Measurements from ENCODE around the gene CDRT4.

The CDRT4 gene

DNA sequence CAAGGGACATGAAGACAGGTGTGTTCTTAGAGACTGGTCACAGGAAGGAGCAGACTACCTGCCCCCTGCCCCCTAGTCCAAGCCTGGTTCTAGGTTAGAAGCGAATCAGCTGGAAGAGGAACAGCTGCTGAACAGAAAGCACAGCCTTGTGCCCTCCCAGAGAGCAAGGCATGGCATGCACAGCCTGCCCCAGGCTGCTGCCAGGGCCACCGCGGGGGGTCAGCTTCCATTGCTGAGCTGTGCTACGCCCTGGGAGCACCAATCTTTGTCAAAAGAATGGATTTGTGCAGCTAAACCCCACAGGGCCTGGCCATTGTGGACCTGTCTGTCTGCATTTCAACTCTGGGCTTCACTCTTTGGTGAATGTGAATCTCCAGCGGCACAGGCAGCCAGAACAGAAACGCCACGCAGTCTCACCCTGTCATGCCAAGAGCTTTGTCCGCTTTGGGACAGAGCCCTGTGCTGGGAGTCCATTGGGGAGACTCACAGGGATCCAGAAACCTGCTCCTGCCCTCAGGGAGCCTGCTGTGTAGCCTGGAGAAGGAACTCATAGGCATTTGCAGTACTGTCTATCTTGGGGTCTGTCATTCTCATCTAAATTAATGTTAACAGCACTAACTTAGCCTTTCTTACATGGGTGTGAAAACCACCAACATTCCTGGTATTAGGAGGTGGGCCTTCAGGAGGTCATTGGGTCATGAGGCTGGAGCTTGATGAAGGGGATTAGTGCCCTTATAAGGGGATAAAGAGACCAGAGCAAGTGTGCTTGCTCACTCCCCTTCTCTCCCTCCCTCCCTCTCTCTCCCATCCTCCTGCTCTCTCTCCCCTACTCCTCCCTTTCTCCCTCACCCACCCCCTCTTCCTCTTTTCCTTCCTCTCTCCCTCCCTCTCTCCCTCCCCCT is 25.6 kb upstream of the CDRT4 start:
- no peak for DNase-seq

DNA sequence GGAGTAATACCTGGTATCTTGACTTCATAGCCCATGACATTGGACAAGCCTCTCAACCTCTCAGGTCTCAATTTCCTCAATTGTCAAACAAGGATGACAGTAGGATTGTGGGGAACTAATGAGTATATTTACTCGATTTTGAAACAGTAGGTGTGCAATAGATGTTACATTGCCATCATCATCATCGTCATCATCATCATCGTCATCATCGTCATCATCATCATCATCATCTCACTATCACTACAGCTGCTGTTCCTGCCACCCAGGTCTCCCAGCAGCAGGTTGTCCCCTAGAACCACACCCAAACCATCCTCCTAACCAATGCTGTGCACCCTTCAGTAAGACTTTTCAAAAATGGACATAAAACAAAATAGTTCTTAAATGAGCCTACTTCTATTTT is 24.8 kb upstream of the CDRT4 start:
- no peak for DNase-seq

DNA sequence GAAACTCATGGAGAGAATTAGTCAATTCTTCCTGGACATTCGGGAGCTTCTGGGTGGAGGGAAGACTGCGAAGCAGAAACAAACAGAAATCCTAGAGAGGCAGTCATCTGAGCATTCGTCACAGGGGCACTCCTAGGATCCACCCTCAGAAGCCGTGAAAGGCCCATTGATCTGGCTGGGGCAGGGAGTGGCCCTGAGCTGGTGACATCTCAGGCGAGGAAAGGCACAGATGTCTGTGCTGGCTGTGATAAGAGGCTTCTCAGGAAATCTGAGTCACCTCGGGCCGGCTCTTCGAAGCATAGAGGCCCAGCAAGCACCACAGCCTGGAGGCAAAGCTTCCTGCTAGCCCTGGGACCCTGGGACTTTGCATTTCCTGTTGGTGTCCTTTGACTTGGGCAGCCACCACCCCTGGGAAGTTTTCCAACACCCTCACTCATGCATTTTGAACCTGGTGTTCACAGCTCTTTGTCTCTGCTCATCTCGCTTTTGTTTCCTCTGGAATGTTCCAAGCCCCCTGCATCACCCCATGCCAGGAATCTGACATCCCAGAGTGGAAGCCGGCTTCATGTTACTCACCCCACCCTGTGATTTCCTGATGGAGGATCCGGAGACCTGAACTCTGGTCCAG is 23.3 kb upstream of the CDRT4 start:
- DNase-seq = no peak

DNA sequence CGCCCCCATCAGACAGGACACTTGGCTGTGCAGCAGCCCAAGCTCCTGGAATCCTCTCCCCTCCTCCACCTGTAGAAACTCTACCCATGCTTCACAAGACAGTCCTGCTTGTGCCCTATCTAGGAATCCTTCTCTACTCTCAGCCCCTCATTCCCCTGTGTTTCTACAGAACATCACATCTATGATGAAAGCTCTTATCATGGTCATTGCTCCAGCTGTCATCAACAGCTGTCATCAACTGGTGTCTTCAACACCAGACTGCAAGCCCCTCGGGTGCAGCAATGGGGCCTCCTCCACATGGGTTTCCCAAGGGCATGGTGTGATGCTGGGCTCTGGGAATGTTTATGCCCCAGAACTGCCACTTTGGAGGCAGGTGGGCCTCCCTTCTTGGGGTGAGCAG is 21.1 kb upstream of the CDRT4 start:
- DNase-seq = no peak

DNA sequence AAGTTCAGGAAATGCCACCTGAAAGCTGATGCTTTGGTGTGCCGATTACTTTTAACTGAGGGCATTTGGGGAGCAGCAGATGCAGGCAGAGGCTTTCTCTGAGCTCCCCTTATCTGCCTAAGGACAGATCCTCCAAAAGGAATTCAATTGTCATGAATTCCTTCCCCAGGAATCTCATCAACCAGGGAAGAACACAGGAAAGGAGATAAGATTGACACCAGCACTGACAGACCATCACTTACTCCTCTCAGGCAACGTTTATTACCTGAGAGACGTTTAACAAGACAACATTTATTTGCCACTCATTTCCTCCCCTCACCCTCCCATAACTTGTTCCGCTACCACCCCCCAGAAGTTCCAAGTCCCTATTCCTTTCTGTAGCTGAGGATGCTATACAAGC is 17.6 kb upstream of the CDRT4 start:
- DNase-seq = no peak

DNA sequence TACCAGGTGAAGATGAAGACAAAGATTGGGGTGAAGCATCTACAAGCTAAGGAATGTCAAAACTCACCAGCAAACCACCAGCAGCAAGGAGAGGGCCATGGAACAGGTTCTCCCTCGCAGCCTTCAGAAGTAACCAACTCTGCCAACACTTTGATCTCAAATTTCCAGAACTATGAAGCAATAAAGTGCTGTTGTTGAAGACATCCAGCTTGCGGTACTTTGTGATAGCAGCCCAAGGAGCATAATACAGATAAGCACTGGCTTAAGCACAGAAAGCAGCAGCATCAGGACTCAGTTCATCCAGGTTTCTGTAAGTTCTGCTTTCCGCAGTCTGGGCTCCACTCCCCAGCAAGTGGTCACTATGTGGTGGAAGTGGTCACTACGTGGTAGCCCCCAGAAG is 16.0 kb upstream of the CDRT4 start:
- no peak for DNase-seq

DNA sequence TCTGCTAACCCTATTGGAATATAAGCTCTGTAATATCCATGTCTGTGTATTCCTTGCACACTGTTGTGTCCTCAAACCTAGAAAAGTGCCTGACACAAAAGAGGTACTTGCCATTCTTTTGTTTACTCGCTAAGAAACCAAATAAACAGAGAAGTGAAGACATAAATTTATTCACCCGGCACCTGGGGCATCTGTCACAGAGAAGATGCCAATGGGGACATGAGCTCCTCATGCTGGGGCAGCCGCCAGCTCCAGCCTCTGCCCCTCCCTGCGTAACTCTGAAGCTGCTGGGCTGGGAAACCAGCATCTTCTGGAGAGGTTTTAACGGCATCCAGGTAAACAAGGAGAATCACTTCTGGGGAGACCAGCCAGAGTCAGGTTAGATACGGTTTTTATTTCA is 15.1 kb upstream of the CDRT4 start:
- no peak for DNase-seq

DNA sequence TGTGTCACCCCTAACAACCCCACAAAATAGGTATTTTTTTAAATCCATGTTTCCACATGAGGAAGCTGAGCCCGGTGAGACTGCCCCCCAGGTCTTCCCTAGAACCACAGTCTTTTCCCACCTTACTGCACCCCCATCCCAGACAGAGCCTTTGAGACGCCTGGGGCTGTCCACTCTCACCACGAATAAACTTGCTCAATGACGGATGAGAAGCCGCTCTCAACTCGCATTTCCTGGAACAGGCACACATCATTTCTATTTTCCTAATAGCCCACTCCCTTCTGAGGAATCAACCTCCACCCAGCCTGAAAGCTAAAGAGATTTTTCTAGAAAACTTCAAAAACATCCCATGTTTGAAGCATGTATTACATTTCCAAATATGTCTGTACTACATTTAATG is 14.1 kb upstream of the CDRT4 start:
- no peak for DNase-seq

DNA sequence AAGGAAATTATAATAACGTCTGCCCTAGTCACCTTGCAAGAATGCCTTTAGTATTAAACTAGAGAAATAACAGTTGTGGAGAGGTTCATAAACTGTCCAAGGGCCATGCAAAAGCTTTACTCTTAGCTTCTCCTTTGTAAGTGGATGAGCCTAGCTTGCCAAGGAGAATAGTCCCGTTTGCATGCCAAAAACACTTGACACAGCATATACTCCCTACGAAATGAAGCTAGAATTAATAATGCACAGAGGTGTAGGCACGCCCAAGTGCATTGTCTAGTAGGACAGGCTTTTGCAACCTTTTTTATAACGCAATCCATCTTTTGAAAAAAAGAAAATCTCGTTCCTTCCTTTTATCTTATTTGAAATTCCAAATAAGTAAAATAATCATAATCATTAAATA is 12.8 kb upstream of the CDRT4 start:
- no peak for DNase-seq

DNA sequence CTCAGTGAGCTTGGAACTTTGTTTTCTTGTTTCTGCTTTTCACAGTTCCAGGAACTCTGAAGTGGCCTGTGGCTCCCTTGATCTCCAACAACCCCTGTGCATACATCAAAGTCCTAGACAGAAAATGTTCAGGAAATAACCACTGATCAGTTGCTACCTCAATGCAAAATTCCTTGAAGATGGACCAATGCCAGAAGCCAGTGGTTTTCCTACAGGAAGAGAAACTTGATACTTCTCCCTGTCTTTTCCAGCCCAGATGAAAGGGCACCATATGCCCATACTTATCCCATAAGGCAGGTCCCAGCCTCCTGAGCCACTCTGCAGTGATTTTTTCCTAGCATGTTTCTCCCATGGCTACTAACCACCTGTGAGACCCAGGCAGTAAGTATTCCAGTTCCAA is 12.3 kb upstream of the CDRT4 start:
- no peak for DNase-seq

DNA sequence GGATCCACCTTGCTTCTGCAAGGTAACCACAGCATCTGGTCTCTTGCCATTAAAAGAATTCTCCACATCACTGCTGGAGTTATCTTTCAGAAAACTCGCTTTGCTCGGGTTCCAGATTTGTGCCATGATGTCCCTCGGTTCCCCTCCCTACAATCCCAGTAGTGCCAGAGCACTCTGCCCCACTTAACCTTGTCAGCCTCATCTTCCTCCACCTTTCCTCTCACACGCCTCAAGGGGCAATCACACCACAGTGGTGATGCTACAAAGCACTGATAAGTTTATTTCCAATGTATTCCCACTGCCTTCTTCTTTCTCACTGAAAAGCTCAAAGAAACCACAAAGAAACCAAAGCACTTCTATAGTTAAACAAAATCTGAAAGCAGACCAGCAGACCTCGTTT is 11.4 kb upstream of the CDRT4 start:
- DNase-seq = no peak

DNA sequence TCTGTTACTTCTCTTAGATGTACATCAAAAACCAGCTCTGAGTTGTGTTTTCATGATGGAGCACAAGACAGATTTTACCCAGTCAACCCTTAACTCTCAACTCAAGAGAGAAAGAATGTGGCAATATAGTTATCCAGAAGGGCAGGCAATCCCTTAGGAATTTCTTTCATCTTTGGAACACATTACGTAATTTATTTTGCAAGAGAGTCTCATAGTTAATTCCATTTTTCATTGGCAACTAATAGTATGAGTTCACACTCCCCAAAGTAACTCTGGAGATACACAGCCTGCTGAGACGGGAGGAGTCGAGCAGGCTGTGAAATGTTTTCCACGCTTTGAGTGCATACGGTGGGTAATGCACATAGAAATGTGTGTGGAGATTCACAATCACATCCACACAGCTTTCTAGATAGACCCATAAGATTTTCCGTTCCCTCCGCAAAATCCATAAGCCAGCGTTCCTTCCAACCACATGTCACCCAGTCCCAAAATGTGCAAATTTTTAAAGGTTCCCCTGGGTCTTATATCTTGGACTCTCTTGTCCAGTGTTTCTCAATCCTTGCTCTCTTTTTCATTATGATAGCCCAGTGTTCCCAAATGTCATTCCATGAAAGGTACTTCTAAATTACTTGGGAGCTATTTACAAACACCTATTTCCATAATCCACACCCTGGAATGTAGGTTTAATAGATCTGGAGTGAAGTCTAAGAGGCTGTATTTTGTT is 8.4 kb upstream of the CDRT4 start:
- DNase-seq = no peak

DNA sequence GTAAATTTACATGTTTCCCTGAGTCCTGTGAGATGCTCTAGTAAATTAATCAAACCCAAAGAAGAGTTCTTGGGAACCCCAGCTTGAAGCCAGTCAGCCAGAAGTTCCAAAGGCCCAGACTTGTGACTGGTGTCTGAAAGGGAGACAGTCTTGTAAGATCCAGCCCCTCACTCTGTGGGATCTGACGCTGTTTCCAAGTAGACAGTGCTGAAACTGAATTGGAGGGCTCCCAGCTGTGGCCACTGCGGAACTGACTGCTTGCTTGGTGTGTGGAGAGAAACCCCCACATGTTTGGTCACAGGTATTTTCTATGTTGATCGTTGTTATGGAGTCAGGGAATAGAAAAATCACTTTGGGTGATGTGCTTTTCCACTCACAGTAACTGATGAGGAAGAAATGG is 5.5 kb upstream of the CDRT4 start:
- DNase-seq = no peak

DNA sequence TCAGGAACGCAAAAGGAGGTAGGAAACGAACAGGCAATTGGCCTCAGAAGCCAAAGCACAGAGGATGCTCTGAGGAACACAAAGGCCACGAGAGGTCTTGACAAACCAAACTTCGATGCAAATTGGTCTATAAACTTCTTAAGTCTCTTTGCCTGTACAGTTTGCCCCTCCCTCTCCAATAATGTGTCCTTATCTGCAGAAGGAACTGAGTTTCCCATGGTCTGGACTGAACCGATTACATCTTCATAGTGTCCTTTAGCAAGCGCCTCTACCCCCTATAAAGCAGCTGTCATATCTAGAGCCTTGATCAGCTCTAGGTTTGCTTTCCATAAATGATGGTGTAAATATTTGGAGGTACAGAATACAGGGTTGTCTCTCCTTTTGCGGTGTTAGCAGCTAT is 3.1 kb upstream of the CDRT4 start:
- DNase-seq = no peak

DNA sequence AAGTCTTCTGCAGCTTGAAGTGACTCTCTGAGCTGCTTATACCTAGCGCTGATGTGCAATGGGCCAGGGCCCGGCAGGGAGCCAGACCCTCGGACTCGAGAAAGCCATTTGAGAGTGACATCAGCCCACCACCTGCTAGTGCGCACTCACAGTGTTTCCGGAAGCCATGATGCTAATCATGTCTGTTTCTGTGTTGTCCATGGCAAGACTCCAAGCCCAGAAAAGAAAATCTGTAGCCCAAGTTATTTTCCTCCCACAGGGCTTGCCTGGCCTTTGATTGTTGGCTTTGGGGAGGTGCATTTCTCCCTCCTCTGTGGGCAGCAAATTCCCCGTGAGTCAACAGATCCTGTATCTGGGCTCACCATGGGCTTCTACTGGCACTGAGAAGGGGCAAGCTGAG is 1.8 kb upstream of the CDRT4 start:
- no peak for DNase-seq

DNA sequence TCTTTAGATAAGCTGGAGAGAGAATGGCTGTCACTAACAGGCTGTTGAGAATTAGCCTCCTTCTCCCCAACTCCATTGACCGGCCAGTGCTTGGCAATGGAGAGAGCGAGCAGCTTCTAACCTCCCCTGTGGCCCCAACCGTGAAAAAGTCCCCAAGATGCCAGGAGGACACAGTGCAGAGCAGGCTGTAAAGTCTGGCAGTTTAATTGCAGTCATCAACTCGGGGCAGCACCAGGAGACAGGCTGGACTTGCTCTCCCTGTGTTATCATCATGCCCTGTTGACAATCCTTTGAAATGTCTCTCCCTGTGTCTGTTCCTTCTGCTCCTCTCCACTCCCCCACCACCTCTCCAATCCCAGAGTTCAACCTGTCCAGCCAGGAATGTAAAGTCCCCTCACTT is 705 bp upstream of the CDRT4 start:
- DNase-seq = no peak

DNA sequence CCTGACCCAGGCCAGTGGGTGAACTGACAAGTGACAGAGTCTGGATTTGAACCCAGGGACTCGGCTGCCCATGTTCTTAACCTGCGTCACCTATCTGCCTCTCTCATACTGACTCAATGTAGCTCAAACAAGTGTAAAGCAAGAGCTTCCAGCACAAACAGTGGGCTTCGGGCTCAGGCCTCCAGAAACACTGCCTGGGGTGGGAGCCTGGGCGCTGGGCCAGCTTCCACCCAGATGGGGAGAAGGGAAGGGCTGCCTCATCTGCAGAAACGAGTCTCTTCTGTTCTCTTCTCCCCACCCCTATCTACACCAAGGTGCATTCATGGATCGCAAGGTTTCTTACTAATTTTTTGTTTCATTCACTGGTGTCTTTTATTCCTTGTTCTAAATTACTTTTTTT is 1.3 kb downstream of the CDRT4 start:
- DNase-seq = no peak

DNA sequence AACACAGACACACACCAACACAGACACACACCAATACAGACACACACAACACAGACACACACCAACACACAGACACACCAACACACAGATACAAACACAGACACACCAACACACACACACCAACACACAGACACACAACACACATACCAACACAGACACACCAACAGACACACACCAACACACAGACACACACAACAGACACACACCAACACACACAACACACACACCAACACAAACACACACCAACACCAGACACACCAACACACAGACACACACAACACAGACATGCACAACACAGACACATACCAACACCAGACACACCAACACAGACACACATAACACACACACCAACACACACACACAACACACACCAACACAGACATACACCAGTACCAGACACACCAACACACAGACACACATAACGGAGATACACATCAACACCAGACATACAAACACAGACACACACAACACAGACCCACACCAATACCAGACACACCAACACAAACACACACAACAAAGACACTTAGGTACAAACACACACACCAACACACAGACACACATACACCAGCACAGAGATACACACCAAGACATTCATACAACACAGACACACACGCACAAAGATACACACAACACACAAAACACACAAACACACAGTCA is 2.2 kb downstream of the CDRT4 start:
- no peak for DNase-seq

DNA sequence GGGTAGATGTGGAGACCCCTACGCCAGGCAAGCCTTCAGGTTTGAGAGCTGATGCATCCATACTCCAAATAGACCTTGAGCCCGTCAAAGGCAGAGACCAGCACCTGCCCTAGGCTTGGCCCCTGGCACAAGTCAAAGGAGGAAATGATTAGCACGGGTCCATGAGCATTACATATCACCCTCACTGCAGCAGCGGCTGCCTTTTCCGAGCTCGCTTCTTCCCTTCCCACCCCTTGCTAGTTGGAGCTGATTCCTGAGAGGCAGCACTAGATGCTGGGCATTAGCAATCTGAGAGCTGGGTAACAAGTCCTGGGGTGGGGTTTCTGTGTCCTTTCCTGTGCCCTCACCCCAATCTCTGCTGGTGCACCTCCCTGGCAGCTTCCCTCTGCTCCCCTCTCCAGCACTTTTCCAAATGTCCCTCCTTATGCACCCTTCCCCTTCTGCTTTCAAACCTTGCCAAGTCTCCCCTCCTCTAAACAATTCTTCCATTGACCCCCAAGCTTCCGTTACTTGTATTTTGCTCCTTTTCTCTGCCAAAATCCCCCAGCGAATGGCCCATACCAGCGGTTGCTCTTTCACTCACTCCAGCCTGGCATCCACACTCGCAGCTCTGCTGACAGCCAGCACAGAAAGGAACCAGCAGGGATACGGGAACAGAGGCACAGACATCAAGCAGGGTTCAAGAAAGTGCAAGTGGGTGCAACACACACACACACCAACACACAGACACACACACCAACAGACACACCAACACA is 3.0 kb downstream of the CDRT4 start:
- DNase-seq = no peak

DNA sequence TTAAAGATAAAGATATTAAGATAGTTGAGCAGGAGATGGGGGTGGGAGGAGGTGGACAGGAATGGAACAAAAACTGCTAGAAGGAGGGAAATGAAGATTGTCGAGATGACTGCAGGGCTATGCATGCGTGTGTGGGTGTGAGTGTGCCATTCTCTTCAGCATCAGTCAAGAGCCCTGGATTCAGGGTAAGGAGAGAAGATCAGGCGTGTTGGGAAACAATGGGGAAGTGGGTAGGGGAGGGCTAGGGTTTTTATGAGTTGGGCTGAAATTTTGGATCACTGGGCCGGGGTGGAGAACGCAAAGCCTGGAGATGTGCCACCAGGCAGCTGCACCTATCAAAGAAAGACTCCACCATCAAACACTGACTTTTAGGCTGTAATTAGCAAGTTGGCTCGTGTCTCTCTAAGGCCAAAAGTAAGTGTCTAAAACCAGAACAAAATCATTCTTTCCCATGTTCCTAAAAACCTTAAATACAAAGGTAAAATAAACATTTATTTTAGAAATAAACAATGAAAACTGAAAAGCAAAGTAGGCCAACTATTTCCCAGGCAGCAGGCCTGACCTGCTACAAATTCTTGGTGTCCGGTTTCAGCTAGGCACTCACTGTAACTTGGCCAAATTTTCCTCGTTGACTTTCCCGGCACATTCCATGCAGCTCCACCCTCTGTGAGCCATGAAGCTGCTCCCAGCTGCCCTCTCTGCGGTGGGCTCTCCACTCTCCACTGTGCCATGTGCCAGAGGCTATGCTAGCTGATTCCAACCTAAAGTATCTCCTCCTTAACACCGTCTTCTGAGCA is 4.2 kb downstream of the CDRT4 start:
- DNase-seq = no peak

DNA sequence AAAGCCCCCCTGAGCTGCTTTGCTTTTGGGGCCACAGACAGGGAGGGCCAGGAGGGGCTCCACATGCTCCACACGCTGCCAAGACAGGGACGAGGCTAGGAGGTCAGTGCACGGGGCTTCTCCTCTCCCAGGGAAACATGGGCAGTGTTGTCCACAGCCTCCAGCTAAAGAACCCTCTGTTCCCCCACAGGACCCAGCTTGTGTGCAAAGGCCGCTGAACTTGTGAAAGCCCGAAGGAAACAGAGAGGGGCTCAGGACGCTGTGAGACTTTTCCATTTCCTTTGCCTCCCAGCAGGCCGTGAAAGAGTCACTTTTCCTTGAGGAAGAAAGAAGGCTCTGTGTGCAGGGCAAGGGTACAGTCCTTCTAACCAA is 9.7 kb downstream of the CDRT4 start:
- DNase-seq = no peak

All from activated CD4-positive, alpha-beta T cell treated with anti-CD3 and anti-CD28 coated beads, Interleukin-2, amount 50 U/mL, for 4 hours (primary cell).